Measurements from ENCODE around the gene EXOC7.

DNA sequence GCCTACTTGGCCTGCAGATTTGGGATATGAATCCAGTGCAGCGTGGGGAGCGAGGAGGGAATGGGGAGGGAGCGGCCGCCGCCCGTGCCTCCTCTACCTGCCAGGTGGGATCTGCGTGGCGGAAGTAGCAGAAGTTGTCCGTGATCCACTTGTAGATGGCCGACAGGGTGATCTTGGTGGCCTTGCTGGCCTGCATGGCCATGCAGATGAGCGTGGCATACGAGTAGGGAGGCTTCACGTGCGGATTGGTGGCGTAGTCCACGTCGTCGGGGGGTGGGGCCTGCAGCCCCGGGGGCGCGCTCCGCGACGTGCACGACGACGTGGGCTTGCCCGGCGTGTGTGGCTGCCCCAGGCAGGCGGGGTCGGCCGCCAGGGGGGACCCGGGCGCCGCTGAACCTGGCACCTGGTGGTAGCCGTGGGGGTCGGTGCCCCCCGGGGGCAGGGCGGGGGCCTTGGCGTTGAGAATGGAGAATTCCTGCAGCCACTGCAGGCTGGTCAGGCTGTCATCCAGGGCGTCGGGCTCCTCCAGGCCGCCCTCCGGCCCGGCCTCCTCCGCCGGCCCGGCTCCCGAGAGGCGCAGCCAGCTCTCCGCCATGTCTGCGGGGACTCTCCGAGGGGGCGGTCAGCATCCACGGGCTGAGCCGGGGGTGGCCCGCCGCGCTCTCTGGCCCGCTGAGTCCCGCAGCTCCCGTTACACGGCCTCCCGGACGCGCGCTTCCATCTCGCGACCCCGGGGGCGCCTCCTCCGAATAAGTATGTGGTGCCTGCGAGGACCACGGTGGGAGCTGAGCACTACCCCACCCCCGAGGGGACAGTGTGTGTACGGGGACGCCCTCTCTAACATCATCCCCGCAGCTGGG lies 36.4 kb upstream of the EXOC7 start:
- TF ChIP-seq TAF1 (IDR thresholded peaks at IDR 0.05; ENCODE audit: low read depth) (no peak), CREB1 (IDR thresholded peaks at IDR 0.05; ENCODE audit: low read depth) (no peak), NFIC (IDR thresholded peaks at IDR 0.05) (no peak), YY1 (IDR thresholded peaks at IDR 0.05; ENCODE audit: low read depth) (peak; percentile 52; the same call in 1 of the 2 replicates)
- TF ChIP-seq, protein P1, sequence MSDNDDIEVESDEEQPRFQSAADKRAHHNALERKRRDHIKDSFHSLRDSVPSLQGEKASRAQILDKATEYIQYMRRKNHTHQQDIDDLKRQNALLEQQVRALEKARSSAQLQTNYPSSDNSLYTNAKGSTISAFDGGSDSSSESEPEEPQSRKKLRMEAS (IDR thresholded peaks at IDR 0.05) = peak; percentile 42

All from Ishikawa (cell line).